NK-92 (cell line): ENCODE data around the gene ST7.

Experiments
- DNase-seq: peaks from one replicate; lab custom pipeline; 2025; ENCODE audit not compliant: unreplicated experiment; lab: John Stamatoyannopoulos, UW

ST7 gene

GRCh38 chr7:116977172-116977571, 23.9 kb downstream of the ST7 start:
- DNase-seq, result no peak

- no peak for DNase-seq
Measured at GRCh38 chr7:116978006-116978405, 24.7 kb downstream of the ST7 start.

- no peak for DNase-seq
Measured at GRCh38 chr7:116979430-116979829, 26.1 kb downstream of the ST7 start.

GRCh38 chr7:116980354-116980753, 27.1 kb downstream of the ST7 start:
- no peak for DNase-seq

- no peak for DNase-seq
Measured at GRCh38 chr7:116981939-116982338, 28.6 kb downstream of the ST7 start.

- no peak for DNase-seq
Measured at GRCh38 chr7:116984511-116984910, 31.2 kb downstream of the ST7 start.

- DNase-seq, result no peak
Measured at GRCh38 chr7:116984917-116985316, 31.6 kb downstream of the ST7 start.

GRCh38 chr7:116985575-116985974, 32.3 kb downstream of the ST7 start:
- DNase-seq, result no peak

- no peak for DNase-seq
Measured at GRCh38 chr7:116986611-116987565, 33.6 kb downstream of the ST7 start.

- DNase-seq, result no peak
Measured at GRCh38 chr7:116988363-116988989, 35.2 kb downstream of the ST7 start.

GRCh38 chr7:116990056-116990455, 36.8 kb downstream of the ST7 start:
- DNase-seq, result no peak

- DNase-seq, result no peak
Measured at GRCh38 chr7:116991233-116991632, 37.9 kb downstream of the ST7 start.

- DNase-seq, result no peak
Measured at GRCh38 chr7:116994611-116995010, 41.3 kb downstream of the ST7 start.

- DNase-seq, result no peak
Measured at GRCh38 chr7:116997972-116998371, 44.7 kb downstream of the ST7 start.

- no peak for DNase-seq
Measured at GRCh38 chr7:116998567-116999175, 45.4 kb downstream of the ST7 start.

- DNase-seq, result no peak
Measured at GRCh38 chr7:116999311-116999710, 46.0 kb downstream of the ST7 start.

- no peak for DNase-seq
Measured at GRCh38 chr7:117001283-117001682, 48.0 kb downstream of the ST7 start.

- no peak for DNase-seq
Measured at GRCh38 chr7:117004899-117005298, 51.6 kb downstream of the ST7 start.

- no peak for DNase-seq
Measured at GRCh38 chr7:117005449-117005848, 52.1 kb downstream of the ST7 start.

- DNase-seq, result no peak
Measured at GRCh38 chr7:117006907-117007684, 53.8 kb downstream of the ST7 start.
